Progenitor cell of endocrine pancreas (in vitro differentiated cells): Measurements from ENCODE around the gene CDH2. TPM values are rescaled to one million over a fixed set of nuclear protein-coding genes. Genes with fewer than 3 reads are reported as not detected.

Experiments
- DNase-seq: peaks from one replicate; pipeline ENCODE4 v3.0.0; 2021; ENCODE audit warnings: low spot score; ENCODE audit not compliant: unreplicated experiment
- H3K27ac Mint-ChIP-seq: 2 replicates; pipeline ENCODE4 v1.8.0; 2021; ENCODE audit warnings: mild to moderate bottlenecking, moderate library complexity, mixed read lengths
- H3K27me3 Mint-ChIP-seq: 2 replicates; pipeline ENCODE4 v1.8.0; 2021; ENCODE audit warnings: mixed read lengths
- H3K36me3 Mint-ChIP-seq: 2 replicates; pipeline ENCODE4 v1.8.0; 2022; ENCODE audit warnings: mixed read lengths; ENCODE audit not compliant: insufficient read depth
- H3K4me1 Mint-ChIP-seq: 2 replicates; pipeline ENCODE4 v1.8.0; 2021; ENCODE audit warnings: low read depth, mixed read lengths
- H3K4me3 Mint-ChIP-seq: 2 replicates; pipeline ENCODE4 v1.8.0; 2021; ENCODE audit warnings: low read depth, mild to moderate bottlenecking, moderate library complexity, mixed read lengths
- H3K9me3 Mint-ChIP-seq: 2 replicates; pipeline ENCODE4 v1.8.0; 2021; ENCODE audit warnings: low read depth, mixed read lengths
- CTCF ChIP-seq: fragments of 200-600 bp; sonication (generic); IDR thresholded peaks from one replicate; pipeline ENCODE4 v1.5.0; 2021; ENCODE audit warnings: antibody characterized with exemption, mild to moderate bottlenecking; ENCODE audit not compliant: unreplicated experiment
- total RNA-seq: library from RNA; stranded (reverse); gene quantifications from 2 replicates; pipeline ENCODE4 v1.2.1, GENCODE V29; 2021

CDH2 gene
- total RNA-seq, 1 donor from 2014 or later: 197 TPM

GRCh38 chr18:28086670-28087552, 90.0 kb downstream of the CDH2 start:
- DNase-seq: no peak
- no peaks in the 10 kb centered on the region for H3K9me3 Mint-ChIP-seq
- no peak overlapping the region for H3K4me3 Mint-ChIP-seq
- no peaks in the 10 kb centered on the region for H3K36me3 Mint-ChIP-seq
- H3K27ac Mint-ChIP-seq: peak overlapping the region; percentile 25
- no peak for TF ChIP-seq CTCF
- no peaks in the 10 kb centered on the region for H3K27me3 Mint-ChIP-seq
- peaks cover 51% of the 10 kb centered on the region for H3K4me1 Mint-ChIP-seq

DNA sequence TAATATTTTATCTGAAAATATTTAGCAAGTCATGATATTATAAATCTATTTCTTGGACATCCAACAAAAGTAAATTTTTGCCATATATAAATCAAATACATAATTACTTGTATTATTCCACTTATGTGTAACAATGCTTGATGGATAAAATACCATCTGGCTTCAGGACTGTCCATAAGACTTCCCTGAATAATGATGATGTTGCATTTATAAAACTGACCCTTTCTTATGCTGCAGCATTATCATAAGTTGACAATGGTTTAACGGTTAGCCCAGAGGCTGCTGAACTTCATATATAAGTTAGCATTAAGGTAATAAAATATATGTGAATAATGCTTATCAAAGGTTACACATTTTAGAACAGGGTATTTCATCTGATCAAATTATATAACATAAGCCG, 95.4 kb downstream of the CDH2 start:
- no peak overlapping the region for H3K27ac Mint-ChIP-seq

GRCh38 chr18:28080876-28081300, 96.0 kb downstream of the CDH2 start:
- Mint-ChIP-seq H3K4me1 (peaks cover 47% of the 10 kb centered on the region), H3K27me3 (no peaks in the 10 kb centered on the region), H3K9me3 (no peaks in the 10 kb centered on the region), H3K27ac (peak overlapping the region; percentile 80), H3K4me3 (no peak overlapping the region), H3K36me3 (no peaks in the 10 kb centered on the region)
- DNase-seq: no peak
- no peak for TF ChIP-seq CTCF

More for the DNA sequence above, 95.4 kb downstream of the CDH2 start:
- TF ChIP-seq CTCF: no peak
- no peak overlapping the region for H3K4me3 Mint-ChIP-seq
- DNase-seq: no peak
- H3K9me3 Mint-ChIP-seq: no peaks in the 10 kb centered on the region
- H3K36me3 Mint-ChIP-seq: no peaks in the 10 kb centered on the region
- peaks cover 48% of the 10 kb centered on the region for H3K4me1 Mint-ChIP-seq
- no peaks in the 10 kb centered on the region for H3K27me3 Mint-ChIP-seq

- Mint-ChIP-seq H3K4me1 (peaks cover 47% of the 10 kb centered on the region), H3K36me3 (no peaks in the 10 kb centered on the region), H3K27me3 (no peaks in the 10 kb centered on the region), H3K27ac (no peak overlapping the region), H3K4me3 (no peak overlapping the region), H3K9me3 (no peaks in the 10 kb centered on the region)
- TF ChIP-seq CTCF: no peak
- DNase-seq: no peak
These were observed 97.0 kb downstream of the CDH2 start for GRCh38 chr18:28079883-28080282.

DNA sequence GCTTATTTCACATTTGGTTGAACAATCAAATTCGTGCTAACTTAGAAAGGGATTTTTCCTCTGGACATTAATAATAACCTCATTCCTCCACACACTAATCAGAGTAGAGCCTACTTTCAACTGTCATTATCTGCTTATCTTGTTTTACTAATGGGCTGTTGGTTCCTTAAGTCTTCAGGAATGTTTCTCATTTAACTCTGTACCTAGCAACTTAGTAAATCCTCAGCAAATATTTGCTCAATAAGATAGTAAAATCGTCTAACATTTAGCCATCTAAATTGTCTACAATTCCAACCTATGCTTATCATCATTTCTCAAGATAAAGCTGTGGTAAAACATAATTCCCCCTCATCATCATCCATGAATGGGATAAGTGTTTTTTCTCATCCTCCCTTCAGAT, 98.1 kb downstream of the CDH2 start:
- H3K27ac Mint-ChIP-seq: peak overlapping the region; percentile 65
- no peak overlapping the region for H3K4me3 Mint-ChIP-seq
- no peaks in the 10 kb centered on the region for H3K9me3 Mint-ChIP-seq
- H3K4me1 Mint-ChIP-seq: peaks cover 42% of the 10 kb centered on the region
- DNase-seq: no peak
- TF ChIP-seq CTCF: no peak
- H3K36me3 Mint-ChIP-seq: no peaks in the 10 kb centered on the region
- H3K27me3 Mint-ChIP-seq: no peaks in the 10 kb centered on the region
